ENCODE data around the gene ACTA1. TPM values are rescaled to one million over a fixed set of nuclear protein-coding genes. Genes with fewer than 3 reads are reported as not detected.

ACTA1 gene
- total RNA-seq, 6 experiments from 2014 or later = not detected

DNA sequence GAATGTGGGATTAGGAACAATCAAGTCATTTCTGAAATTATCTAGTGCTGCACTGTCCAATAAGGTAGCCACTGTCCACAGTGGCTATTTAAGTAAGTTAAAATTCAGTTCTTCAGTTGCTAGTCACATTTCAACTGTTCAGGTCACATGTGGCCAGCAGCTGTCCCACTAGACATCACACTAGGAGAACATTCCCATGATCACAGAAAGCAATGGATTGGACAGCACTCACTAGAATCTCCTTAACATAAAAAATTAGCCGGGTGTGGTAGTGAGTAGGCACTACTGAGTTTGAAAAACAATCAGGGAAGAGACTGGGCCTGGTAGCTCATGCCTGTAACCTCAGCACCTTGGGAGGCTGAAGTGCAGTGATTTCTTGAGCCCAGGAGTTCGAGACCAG is 40.6 kb upstream of the ACTA1 start:
- no peak for DNase-seq
- no peak overlapping the region for H3K4me3 Mint-ChIP-seq

DNA sequence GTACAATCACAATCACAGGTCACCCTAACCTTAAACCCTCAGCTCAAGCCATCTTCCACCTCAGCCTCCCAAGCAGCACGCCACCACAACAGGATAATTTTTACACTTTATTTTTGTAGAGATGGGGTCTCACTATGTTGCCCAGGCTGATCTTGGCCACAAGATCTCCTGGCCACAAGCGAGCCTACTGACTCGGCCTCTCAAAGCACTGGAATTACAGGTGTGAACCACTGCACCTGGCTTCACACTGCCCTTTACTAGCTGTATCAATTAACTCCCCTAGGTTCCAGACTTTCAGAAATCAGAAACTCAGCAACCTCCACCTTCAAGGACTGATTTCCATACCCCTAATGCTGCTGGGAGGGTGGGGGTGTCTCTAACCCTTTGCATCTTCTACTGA is 37.3 kb upstream of the ACTA1 start:
- Mint-ChIP-seq H3K9me3 (no peaks in the 10 kb centered on the region), H3K27ac (no peak overlapping the region), H3K27me3 (ENCODE audit: insufficient read depth) (no peaks in the 10 kb centered on the region), H3K4me1 (ENCODE audit: low read depth) (no peaks in the 10 kb centered on the region), H3K4me3 (no peak overlapping the region), H3K36me3 (ENCODE audit: low read depth) (peaks cover 24% of the 10 kb centered on the region; the same call in 1 of the 2 replicates)
- no peak for DNase-seq
- TF ChIP-seq, protein P1, sequence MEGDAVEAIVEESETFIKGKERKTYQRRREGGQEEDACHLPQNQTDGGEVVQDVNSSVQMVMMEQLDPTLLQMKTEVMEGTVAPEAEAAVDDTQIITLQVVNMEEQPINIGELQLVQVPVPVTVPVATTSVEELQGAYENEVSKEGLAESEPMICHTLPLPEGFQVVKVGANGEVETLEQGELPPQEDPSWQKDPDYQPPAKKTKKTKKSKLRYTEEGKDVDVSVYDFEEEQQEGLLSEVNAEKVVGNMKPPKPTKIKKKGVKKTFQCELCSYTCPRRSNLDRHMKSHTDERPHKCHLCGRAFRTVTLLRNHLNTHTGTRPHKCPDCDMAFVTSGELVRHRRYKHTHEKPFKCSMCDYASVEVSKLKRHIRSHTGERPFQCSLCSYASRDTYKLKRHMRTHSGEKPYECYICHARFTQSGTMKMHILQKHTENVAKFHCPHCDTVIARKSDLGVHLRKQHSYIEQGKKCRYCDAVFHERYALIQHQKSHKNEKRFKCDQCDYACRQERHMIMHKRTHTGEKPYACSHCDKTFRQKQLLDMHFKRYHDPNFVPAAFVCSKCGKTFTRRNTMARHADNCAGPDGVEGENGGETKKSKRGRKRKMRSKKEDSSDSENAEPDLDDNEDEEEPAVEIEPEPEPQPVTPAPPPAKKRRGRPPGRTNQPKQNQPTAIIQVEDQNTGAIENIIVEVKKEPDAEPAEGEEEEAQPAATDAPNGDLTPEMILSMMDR (IDR thresholded peaks at IDR 0.05) = no peak

More for the DNA sequence above, 40.6 kb upstream of the ACTA1 start:
- no peaks in the 10 kb centered on the region for H3K4me1 Mint-ChIP-seq (ENCODE audit: low read depth)
- TF ChIP-seq, protein P1 (IDR thresholded peaks at IDR 0.05) = no peak
- H3K27ac Mint-ChIP-seq = no peak overlapping the region
- H3K36me3 Mint-ChIP-seq (ENCODE audit: low read depth) = peaks cover 22% of the 10 kb centered on the region
- H3K9me3 Mint-ChIP-seq = no peaks in the 10 kb centered on the region
- H3K27me3 Mint-ChIP-seq (ENCODE audit: insufficient read depth) = no peaks in the 10 kb centered on the region

DNA sequence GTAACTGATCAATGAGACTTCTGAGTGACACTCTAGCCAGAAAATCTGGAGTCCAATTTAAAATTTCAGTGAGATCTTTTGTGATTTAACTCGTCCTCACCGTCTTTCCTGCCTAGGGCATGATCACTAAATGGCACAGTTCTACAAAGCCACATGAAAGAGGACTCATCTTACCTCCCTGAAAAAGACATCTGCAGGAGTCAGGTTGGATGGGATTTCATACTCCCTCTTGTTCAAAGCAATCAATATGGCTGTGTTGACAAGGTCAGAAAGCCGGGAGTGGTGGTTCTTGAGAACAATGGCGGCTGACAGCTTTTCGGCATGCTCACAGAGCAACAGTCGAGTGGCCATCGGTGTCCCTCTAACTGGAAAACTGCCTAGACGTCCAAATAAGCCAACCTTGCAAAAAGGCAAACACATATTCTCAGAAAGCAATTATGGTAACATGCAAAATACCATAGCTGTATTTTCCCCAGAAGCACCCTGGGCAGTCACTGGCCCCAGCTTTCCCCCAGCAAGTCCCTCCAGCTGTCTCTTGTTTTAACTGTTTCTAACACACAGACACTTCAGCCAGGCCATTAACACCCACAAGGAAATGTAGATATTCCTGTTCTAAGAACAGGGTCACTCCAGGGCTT is 36.6 kb upstream of the ACTA1 start:
- no peak for DNase-seq
- H3K4me3 Mint-ChIP-seq = no peak overlapping the region
- no peak overlapping the region for H3K27ac Mint-ChIP-seq
- no peaks in the 10 kb centered on the region for H3K4me1 Mint-ChIP-seq (ENCODE audit: low read depth)
- peaks cover 24% of the 10 kb centered on the region; the same call in 1 of the 2 replicates for H3K36me3 Mint-ChIP-seq (ENCODE audit: low read depth)
- TF ChIP-seq, protein P1 (IDR thresholded peaks at IDR 0.05) = no peak
- H3K9me3 Mint-ChIP-seq = no peaks in the 10 kb centered on the region
- no peaks in the 10 kb centered on the region for H3K27me3 Mint-ChIP-seq (ENCODE audit: insufficient read depth)

DNA sequence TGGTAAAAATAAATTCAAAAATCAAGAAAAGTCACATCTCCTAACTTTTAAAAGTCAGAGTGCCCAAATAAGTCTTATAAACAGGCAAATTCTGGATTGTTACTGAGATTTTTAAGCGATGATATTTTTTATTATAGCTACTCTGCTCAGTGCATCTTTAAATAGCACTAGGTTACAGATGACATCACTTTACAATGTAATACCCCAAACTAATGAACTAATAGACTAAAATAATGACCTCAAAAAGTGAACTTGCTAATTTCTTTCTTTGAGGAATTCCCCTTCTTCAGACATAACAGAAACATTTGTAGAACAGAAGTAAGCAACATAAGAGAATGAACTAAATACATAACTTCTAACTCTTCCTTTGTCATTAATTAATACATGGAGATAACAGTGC is 33.0 kb upstream of the ACTA1 start:
- H3K36me3 Mint-ChIP-seq (ENCODE audit: low read depth) = peaks cover 29% of the 10 kb centered on the region
- no peaks in the 10 kb centered on the region for H3K4me1 Mint-ChIP-seq (ENCODE audit: low read depth)
- no peak for DNase-seq
- no peaks in the 10 kb centered on the region for H3K9me3 Mint-ChIP-seq
- H3K4me3 Mint-ChIP-seq = no peak overlapping the region
- no peaks in the 10 kb centered on the region for H3K27me3 Mint-ChIP-seq (ENCODE audit: insufficient read depth)
- no peak overlapping the region for H3K27ac Mint-ChIP-seq
- TF ChIP-seq, protein P1 (IDR thresholded peaks at IDR 0.05) = no peak

DNA sequence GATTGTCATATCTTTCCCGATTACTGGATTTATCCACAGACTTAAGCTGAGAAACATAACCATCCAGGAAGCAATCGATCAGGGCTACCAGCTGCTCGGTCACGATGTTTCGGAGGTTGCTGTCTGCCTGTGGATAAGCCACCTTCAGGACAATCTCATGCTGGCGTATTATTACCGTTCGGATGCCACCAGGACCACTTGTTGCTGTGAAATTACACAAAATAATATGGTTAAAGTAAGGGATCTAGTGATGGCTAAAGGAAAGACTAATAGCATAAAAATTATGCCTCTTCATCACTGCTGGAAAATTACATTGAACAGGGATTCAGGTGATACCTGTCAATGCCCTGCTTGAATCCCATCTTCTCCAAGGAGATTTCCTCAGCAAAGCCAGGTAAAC is 30.8 kb upstream of the ACTA1 start:
- H3K4me3 Mint-ChIP-seq = no peak overlapping the region
- no peaks in the 10 kb centered on the region for H3K9me3 Mint-ChIP-seq
- TF ChIP-seq, protein P1 (IDR thresholded peaks at IDR 0.05) = no peak
- H3K27ac Mint-ChIP-seq = no peak overlapping the region
- no peaks in the 10 kb centered on the region for H3K27me3 Mint-ChIP-seq (ENCODE audit: insufficient read depth)
- no peaks in the 10 kb centered on the region for H3K4me1 Mint-ChIP-seq (ENCODE audit: low read depth)
- no peak for DNase-seq
- peaks cover 28% of the 10 kb centered on the region for H3K36me3 Mint-ChIP-seq (ENCODE audit: low read depth)

All from HFFc6 (cell line).